GM19023 (cell line): Measurements from ENCODE around the gene JMJD1C.
A peak's percentile ranks its signal among the peaks of the same experiment; 100 is the strongest.
"Not testable (repeated sequence)": the region's sequence is repeated elsewhere in the genome, so short reads cannot be mapped to it uniquely, and the experiment has no call there.

ENCODE experiments used
- ATAC-seq: cut with Tn5 transposase; IDR thresholded peaks from one replicate; pipeline ENCODE4 v1.9.1; 2021; ENCODE audit warnings: mild to moderate bottlenecking, moderate library complexity; ENCODE audit not compliant: unreplicated experiment

The JMJD1C gene

DNA sequence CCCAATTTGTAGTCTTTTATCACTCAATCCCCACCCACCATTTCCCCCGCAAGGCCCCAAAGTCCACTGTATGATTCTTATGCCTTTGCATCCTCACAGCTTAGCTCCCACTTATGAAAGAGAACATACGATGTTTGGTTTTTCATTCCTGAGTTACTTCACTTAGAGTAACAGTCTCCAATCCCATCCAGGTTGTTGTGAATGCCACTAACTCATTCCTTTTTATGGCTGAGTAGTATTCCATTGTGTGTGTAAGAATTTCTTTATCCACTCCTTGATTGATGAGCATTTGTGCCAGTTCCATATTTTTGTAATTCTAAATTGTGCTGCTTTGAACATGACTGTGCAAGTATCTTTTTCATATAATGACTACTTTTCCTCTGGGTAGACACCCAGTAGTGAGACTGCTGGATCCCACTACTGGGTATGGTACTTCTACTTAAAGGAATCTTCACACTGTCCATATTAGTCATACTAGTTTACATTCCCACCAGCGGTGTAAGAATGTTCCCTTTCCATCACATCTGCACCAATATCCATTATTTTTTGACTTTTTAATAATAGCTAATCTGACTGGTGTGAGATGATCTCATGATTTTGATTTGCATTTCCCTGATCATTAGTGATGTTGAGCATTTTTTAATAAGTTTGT lies 152.6 kb downstream of the JMJD1C start:
- no peak for ATAC-seq

- ATAC-seq = no peak
Measured at GRCh38 chr10:63308628-63309027, 157.1 kb downstream of the JMJD1C start.

GRCh38 chr10:63304146-63304545 lies 161.6 kb downstream of the JMJD1C start:
- ATAC-seq = no peak

- ATAC-seq = no peak
Measured at GRCh38 chr10:63300801-63301200, 165.0 kb downstream of the JMJD1C start.

DNA sequence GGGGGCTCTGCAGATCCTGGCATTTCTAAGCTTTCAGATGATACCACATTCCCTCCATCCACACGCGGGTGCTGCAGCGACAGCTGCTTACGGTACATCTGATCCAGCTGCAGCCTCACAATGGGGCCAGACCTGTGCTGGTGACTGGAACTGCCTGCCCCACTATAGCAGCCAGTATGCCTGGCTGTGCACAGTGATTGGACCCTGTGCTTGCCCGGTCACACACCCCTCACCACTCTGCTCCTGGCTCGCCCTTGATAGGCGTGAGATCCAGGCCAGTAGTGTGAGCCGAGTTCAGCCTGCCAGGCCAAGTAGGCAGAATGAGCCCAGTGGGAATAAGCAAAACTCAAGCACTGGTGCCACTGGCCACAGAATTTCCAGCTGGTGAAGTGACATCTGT lies 167.8 kb downstream of the JMJD1C start:
- ATAC-seq = no peak

DNA sequence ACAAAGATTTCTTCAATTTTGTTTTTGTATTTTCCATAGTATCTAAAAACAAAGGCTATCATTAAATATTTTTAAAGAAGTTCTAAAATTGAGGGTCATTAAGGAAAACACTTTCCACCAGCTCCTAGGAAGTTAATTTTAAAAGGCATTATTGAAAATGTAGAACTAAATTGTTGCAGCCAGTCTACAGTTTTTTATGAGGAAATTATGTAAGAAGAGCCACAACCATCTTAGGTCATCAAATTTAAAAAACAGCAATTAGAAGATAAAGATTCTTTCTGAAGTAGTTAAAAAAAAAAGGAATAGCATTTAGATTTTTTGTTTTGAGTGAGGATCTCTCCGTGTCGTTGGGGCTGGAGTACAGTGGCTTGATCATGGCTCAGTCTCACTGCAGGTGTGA lies 171.0 kb downstream of the JMJD1C start:
- no peak for ATAC-seq

DNA sequence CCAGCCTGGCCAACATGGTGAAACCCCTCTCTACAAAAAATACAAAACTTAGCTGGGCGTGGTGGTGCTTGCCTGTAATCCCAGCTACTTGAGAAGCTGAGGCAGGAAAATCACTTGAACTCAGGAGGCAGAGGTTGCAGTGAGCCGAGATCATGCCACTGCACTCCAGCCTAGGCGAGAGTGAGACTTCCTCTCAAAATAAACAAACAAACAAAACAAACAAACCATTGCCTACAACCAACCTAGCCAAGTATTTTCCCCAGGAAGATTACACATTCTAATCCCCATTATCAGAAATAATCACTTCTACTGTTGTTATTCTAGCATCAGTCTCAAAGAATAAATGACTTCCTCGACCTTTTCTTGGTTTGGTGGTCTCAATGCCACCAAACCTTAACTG lies 172.9 kb downstream of the JMJD1C start:
- not testable (repeated sequence) for ATAC-seq

DNA sequence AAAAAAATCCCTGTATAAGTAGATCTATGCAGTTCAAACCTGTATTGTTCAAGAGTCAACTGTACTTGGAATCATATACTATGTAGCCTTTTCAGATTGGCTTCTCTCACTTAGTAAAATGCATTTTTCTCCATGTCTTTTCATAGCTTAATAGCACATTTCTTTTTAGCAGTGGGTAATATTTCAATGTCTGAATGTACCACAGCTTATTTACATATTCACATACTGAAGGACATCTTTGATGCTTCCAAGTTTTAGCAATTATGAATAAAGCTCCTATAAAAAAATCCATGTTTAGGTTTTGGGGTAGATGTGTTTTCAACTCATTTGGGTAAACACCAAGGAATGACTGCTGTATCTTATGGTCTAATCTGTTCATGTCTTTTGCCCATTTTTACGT lies 177.6 kb downstream of the JMJD1C start:
- no peak for ATAC-seq

DNA sequence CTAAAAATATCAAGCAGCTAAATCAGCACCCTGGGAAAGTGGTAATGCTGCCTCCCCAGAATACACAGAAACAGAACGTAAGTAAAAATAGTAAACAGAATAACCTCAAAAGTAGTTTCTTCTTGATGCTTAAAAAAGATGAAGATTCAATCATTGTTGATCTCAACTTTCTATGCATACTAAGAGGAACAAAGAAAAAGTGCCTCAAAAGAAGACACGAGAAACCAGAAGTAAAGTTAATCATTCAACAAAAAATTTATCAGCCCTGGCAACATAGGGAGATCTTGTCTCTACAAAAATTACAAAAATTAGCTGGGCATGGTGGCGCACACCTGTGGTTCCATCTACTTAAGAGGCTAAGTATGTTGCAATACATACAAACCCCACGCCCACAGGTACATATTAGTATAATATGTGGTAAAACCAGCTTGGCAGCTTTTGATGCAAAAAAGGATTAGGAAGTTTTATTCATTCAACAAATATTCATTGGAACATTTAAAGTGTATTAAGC lies 179.0 kb downstream of the JMJD1C start:
- ATAC-seq = peak; percentile 82

GRCh38 chr10:63286340-63286739 lies 179.4 kb downstream of the JMJD1C start:
- ATAC-seq = peak; percentile 44

DNA sequence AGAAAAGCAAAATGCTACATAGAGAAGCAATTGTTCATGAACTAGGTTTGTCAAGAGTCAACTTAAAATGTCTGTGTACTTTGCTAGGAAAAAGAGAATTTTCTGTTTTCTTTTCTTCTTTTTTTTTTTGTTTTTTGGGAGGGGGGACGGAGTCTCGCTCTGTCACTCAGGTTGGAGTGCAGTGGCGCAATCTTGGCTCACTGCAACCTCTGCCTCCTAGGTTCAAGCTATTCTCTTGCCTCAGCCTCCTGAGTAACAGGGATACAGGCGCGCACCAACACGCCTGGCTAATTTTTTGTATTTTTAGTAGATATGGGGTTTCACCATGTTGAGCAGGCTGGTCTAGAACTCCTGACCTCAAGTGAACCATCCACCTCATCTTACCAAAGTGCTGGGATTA lies 181.9 kb downstream of the JMJD1C start:
- not testable (repeated sequence) for ATAC-seq

GRCh38 chr10:63283093-63283492 lies 182.7 kb downstream of the JMJD1C start:
- ATAC-seq = no peak

GRCh38 chr10:63281967-63282366 lies 183.8 kb downstream of the JMJD1C start:
- no peak for ATAC-seq

GRCh38 chr10:63280386-63280785 lies 185.4 kb downstream of the JMJD1C start:
- no peak for ATAC-seq

DNA sequence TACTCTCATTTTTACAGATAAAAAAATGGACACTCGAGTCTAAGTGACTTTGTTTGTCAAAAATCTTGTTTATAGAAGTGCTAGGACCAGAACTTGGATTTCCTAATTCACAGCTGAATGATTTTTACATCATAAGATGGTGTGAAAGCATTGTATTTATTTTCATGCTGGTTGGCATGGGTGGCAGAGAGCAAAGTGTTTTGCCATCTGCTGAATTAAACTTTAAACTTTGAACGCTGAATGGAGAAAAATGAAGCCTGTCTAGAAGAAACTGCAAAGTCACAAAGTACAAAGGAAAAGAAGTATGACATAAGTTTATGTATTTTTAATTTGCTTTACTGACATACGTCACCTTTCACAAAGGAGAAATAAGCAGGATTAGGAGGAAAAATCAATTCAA lies 190.7 kb downstream of the JMJD1C start:
- ATAC-seq = no peak

DNA sequence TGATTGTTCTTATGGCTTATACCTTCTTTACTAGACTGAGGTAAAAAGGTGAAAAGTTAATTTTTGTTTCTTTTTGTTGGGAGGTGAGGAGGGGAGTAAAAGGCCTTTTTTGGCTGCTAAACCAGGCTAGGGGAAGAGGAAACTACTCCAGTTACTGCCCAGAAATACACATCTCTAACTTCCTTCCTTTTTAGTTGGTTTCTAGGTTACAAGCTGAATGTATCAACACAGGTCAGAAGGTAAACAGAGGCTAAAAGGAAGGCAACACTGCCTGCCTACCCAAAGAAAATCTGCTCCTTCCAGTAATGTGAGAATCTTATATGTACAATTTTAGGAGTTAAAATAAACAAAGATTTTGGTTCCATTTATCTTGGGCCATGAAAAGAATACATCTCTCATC lies 192.2 kb downstream of the JMJD1C start:
- no peak for ATAC-seq

- peak; percentile 99 for ATAC-seq
Measured at GRCh38 chr10:63268798-63269503, 196.8 kb downstream of the JMJD1C start.

- no peak for ATAC-seq
Measured at GRCh38 chr10:63268149-63268797, 197.5 kb downstream of the JMJD1C start.

GRCh38 chr10:63267414-63268148 lies 198.2 kb downstream of the JMJD1C start:
- no peak for ATAC-seq

GRCh38 chr10:63266391-63267316 lies 199.1 kb downstream of the JMJD1C start:
- no peak for ATAC-seq
